HG03571 (cell line): ENCODE measurements around the gene GPR87.

Source experiments
- ATAC-seq: cut with Tn5 transposase; IDR thresholded peaks from one replicate; pipeline ENCODE4 v1.9.1; 2021; ENCODE audit not compliant: unreplicated experiment

Gene GPR87

GRCh38 chr3:151316267-151316991 lies at the start of gene GPR87:
GPR87 (minus strand) TSS chr3:151316820; CDS start chr3:151300100, 16,720 bp downstream.
- ATAC-seq, result no peak

GRCh38 chr3:151362751-151363174 lies 46.1 kb upstream of the GPR87 start:
- no peak for ATAC-seq

DNA sequence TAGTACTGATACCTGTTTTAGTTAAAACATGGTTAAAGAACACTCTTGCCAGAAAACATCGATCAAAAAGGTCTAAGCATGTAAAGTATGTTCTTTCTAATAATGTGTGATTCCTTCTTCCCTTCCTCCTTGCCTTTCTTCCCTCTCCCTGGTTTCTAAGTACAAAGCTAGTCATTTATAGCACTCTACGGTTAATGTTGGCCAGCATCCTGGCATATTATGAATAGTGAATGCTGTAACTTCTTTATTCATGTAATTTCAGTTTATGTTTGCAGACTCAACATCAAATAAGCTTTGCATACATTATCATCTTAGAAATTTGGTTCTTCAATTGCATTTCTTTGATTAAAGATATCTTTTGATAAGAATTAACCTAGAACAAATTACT lies 40.8 kb upstream of the GPR87 start:
- ATAC-seq, result no peak

DNA sequence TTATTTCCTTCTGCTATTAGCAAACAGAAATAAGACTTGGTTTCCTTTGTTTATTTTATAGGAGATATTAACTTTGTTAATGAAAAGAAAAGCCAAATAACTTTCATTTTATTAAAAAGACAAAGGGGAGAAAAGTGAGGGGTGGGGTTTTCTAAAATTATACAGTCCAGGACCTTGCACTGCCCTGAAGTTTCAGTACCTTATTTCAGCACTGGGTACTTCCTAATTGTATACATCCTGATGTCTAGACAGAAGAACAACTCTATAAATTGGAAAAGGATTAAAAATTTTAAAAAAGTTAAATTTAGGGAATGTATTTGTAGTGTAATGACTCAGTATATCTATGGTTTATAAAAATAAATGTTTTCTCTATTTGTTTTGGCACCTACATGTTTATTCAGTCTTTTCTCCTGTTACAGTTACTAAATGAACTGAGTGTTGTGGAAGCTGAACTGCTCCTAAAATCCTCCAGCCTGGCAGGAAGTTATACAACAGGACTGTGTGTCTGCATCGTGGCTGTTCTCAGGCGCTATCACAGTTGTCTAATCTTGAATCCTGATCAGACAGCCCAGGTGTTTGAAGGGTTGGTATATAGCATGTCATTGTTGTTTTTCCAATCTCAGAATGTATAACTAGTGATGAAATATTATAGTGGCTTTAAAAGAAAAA lies 40.3 kb upstream of the GPR87 start:
- ATAC-seq, result no peak

GRCh38 chr3:151351648-151352047 lies 35.0 kb upstream of the GPR87 start:
- peak; percentile 14 for ATAC-seq

DNA sequence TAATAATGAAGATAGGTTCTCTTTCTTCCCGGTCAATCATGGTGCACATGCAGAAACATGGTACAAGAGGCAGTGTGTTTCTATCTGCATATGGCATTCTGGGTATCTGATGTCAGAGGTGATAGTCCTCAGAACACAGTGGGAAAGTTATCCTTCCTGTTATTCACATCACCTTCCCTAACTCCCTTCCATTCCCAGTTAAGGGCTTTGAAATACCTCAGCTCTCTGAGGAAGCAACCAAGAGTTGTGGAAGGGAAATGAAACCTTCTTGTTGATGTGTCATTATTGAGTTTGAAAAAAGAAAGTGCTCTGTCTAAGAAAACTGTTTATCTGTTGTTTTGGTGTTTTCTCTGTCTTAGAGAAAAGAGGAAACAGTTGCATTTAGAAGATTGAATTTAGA lies 34.6 kb upstream of the GPR87 start:
- ATAC-seq, result peak; percentile 70

GRCh38 chr3:151350656-151351055 lies 34.0 kb upstream of the GPR87 start:
- no peak for ATAC-seq

GRCh38 chr3:151347432-151347831 lies 30.8 kb upstream of the GPR87 start:
- no peak for ATAC-seq

GRCh38 chr3:151346292-151346691 lies 29.7 kb upstream of the GPR87 start:
- no peak for ATAC-seq

- ATAC-seq, result no peak
Observed at GRCh38 chr3:151345859-151346258, 29.2 kb upstream of the GPR87 start.

DNA sequence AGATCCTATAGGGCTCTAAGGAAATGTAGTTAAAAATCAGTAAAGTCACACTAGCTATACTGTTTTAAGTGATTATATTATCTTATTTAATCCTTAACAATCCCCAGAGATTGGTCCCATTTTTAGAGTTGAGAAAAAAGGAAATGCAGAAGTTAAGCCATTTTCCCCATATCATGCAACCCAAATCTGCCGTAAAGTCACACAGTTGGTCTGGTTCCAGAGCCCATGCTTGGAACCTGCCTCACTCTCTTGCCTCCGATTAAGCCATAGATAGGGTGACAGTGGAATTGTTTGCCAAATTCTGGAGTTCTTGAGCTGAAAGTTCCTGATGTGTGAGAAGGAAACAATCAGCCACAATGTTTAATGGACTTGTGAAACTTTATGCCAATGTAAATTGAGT lies 15.1 kb upstream of the GPR87 start:
- ATAC-seq, result no peak

DNA sequence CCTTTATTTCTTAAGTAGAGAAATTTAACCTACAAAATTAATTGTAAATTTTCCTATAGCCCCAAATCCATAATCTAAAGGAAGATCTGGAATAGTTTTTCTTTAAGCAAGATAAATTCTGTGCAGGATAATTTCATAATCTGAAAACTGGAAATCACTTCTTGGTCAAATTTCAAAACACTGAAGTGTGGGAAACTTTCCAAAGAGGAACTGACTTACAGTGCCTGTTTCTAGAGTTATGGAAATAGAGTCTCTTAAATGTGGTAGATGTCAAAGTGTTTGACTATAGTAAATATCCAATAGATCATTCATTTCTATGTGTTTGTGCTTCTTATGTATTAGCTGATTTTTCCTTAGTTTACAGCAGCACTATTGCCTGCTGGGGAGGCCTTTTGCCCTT lies 14.3 kb upstream of the GPR87 start:
- ATAC-seq, result no peak

DNA sequence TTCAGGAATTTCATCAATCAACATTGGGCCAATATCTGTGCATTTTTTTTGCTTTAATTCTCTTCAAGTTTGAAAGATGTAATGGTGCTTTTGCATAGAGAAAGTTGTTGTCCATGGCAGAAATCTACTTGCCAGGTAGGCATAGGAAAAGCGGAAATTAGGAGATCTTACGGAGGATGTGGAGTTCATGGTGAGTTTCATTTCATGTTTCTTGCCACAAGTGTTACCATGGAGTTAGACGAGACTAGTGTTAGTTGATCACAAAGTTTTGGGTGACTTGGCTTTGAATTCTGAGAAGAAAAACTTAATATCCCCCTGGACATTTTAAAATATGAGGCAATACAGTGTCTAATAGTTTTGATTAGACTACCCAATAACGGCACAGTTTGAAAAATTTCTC lies 13.8 kb upstream of the GPR87 start:
- no peak for ATAC-seq

DNA sequence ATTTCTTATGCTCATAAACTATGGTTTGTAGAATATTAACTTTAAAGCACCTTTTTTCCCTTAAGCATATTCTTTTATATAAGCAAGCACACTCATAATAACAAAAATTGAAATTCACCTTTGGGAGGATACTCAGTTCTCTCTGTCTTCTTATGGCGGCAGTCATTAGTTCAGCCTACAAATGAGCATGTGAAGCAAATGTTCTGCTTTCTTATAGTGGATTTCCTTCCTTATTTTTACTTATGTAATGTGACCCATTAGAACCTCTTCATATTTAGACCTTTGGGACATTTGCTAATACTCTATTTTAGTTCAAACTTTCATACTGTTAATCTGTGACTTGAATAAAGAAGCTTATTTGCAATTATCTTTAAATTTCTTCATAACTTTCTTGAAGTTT lies 12.7 kb upstream of the GPR87 start, which contains the start of gene P2RY13:
P2RY13 (minus strand) TSS at position 187 of the 400 bp plus-strand sequence; CDS start at position 166, 21 bp downstream.
- no peak for ATAC-seq

DNA sequence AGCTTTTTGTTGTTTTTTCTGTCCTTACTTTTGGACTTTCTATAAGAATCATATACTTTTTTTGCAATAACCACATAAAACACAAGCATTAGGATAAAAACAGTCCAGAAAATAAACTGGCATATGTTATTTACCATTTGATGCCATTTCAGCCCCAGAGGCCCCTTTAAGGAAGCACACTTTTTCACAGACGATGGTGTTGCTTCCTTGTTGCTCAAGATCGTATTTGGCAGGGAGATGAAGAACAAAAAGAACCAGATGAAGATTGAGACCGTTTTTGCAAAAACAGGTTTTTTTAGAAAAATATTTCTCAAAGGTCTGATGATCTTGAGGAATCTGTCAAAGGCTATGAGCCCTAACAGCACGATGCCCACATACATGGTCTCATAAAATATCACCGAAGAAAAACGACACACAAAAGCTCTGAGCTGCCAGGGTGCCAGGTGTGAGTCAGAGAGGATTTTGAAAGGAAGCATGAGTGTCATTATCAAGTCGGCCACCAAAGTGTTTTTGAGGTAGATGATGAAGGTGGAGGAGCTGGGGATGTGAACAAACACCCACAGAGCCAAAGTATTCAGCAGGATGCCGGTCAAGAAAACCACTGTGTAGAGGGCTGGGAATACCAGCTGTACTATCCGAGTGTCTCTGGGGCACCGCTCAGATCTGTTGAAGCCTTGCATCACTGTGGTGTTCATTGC lies 11.8 kb upstream of the GPR87 start:
- no peak for ATAC-seq

DNA sequence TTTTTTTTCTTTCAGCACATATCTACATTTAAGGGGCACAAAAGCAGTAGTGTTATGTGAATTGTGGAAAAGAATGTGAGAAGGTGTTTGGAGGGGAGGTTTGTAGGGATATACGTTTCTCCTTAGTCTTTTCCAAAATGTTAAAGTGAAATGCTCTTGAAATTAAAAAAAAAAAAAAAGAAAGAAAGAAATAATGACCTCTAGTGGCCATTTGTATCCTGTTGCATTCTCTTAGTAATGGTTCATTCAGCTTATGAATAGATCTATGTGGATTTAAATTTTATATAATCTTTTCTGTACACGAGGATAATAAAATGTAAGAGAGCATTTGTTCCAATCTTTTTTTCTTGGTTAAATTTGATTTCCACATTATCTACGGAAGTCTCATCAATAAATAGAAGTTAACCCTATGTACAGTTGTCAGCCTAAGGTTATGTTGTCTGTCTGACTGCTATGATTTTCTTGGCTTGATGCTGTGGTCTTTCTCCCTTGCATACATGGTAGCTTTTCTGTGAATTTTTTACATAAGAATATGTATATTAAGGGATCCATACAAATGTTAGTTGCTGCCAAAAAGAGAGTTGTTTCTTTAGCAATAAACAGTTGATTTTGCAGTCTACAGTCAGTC lies 11.1 kb upstream of the GPR87 start:
- ATAC-seq, result no peak

DNA sequence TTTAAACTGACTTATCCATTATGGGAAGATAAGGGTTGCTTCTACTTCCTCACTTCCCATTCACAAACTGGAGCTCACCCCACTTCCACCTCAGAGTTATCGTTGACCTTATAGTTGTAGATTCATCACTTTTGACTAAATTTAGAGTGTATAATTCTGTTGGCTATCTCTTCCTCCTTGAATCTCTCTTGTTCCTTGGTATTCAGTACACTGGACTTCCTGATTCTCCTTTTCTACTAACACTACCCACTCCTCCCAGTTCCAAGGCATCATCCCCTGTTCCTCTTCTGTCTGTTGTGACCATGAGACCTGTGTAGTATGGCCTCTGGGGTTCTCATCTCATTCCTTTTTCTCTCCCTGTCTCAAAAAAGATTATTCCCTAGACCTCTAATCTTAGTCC lies 5.9 kb upstream of the GPR87 start:
- ATAC-seq, result no peak

DNA sequence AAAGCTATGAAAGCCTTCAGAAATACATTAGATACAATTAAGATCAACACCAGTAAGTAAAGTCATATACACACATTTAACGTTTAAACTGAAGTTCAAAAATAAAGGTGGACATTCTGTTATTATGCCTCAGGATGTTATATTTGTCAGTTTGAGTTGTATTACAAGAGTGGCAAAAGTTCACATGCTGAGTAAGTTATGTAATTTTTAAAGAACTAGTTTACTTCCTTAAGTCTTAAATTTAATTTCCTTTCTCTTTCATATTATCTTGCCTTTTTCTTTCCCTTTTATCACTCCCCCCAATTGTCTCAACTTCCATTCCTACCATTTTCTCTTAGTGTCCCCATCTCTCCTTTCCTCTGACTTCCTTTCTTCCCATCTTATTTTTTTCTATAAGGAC lies 4.9 kb upstream of the GPR87 start:
- ATAC-seq, result no peak

DNA sequence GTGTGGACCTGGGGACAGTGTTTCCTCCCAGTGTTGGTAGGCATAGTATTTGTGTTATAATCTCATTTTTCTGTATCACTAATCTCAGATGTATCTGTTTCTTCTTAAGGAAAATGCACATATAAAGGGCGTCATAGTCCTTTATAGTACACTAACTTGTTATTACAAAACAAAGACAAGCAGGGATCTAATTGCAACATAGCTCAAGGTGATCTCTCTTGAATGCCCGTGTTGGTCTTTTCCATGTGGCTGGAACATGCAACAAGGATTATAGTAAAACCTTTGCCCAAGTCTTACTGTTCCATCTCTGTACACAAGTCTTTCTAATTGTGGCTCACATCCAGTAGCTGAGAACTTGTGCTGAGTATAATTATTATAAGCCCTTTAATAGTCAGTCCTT lies 3.5 kb upstream of the GPR87 start:
- no peak for ATAC-seq

DNA sequence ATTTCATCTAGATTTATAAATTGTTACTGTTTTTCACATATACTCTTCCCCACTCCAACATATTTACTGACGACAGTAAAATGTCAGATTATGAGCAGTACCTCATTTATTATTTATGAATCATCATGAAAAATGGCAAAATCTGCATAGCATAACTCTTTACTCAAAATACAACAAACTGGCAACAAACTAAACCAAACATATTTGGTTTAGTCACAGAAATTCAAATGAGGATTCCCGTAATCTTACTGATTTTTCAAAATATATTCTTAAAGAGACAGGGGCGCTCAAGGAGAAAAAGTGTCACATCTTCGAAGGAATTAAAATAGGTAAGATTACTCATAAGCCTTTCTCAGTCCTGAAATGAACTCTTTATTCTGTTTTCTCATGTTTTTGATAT lies 3.0 kb upstream of the GPR87 start:
- no peak for ATAC-seq

GRCh38 chr3:151318991-151319390 lies 2.4 kb upstream of the GPR87 start:
- ATAC-seq, result no peak

- no peak for ATAC-seq
Observed at GRCh38 chr3:151318313-151318712, 1.7 kb upstream of the GPR87 start.
